CD4-positive, alpha-beta T cell treated with Interleukin-2 at 100 ng/mL for 4 hours (primary cell): ENCODE measurements around the gene CHMP3.
"Not testable (repeated sequence)": the region's sequence is repeated elsewhere in the genome, so short reads cannot be mapped to it uniquely, and the experiment has no call there.

Experiments used
- DNase-seq: peaks from one replicate; pipeline ENCODE4 v3.0.0-alpha.2; 2020; ENCODE audit warnings: low spot score

Gene CHMP3

DNA sequence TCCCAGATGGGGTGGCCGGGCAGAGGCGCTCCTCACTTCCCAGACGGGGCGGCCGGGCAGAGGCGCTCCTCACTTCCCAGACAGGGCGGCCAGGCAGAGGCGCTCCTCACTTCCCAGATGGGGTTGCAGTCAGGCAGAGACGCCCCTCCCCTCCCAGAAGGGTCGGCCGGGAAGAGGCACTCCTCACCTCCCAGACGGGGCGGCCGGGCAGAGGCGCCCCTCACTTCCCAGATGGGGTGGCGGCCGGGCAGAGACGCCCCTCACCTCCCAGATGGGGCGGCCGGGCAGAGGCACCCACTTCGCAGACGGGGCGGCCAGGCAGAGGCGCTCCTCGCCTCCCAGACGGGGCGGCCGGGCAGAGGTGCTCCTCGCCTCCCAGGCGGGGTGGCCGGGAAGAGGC, 13.8 kb downstream of the CHMP3 start:
- DNase-seq = not testable (repeated sequence)

DNA sequence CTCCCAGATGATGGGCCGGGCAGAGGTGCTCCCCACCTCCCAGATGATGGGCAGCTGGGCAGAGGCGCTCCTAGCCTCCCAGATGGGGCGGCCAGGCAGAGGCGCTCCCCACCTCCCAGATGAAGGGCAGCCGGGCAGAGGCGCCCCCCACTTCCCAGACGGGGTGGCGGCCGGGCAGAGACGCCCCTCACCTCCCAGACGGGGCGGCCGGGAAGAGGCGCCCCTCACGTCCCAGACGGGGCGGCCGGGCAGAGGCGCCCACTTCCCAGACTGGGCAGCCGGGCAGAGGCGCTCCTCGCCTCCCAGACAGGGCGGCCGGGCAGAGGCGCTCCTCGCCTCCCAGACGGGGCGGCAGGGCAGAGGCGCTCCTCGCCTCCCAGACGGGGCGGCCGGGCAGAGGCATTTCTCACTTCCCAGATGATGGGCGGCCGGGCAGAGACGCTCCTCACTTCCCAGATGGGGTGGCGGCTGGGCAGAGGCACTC, 14.3 kb downstream of the CHMP3 start:
- DNase-seq = not testable (repeated sequence)

DNA sequence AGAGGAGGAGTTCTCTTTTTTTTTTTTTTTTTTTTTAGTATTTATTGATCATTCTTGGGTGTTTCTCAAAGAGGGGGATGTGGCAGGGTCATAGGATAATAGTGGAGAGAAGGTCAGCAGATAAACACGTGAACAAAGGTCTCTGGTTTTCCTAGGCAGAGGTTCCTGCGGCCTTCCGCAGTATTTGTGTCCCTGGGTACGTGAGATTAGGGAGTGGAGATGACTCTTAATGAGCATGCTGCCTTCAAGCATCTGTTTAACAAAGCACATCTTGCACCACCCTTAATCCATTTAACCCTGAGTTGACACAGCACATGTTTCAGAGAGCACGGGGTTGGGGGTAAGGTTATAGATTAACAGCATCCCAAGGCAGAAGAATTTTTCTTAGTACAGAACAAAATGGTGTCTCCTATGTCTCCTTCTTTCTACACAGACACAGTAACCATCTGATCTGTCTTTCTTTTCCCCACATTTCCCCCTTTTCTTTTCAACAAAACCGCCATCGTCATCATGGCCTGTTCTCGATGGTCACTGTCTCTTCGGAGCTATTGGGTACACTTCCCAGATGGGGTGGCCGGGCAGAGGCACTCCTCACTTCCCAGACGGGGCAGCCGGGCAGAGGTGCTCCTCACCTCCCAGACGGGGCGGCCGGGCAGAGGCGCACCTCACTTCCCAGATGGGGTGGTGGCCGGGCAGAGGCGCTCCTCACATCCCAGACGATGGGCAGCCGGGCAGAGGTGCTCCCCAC, 14.9 kb downstream of the CHMP3 start:
- not testable (repeated sequence) for DNase-seq

DNA sequence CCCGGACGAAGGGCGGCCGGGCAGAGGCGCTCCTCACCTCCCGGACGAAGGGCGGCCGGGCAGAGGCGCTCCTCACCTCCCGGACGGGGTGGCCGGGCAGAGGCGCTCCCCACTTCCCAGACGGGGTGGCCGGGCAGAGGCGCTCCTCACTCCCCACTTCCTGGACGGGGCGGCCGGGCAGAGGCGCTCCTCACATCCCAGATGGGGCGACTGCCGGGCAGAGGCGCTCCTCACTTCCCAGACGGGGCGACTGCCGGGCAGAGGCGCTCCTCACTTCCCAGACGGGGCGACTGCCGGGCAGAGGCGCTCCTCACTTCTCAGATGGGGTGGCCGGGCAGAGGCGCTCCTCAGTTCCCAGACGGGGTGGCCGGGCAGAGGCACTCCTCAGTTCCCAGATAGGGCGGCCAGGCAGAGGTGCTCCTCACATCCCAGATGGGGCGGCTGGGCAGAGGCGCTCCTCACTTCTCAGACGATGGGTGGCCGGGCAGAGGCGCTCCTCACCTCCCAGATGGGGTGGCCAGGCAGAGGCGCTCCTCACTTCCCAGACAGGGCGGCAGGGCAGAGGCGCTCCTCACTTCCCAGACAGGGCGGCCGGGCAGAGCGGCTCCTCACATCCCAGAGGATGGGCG, 17.8 kb downstream of the CHMP3 start:
- DNase-seq = not testable (repeated sequence)

DNA sequence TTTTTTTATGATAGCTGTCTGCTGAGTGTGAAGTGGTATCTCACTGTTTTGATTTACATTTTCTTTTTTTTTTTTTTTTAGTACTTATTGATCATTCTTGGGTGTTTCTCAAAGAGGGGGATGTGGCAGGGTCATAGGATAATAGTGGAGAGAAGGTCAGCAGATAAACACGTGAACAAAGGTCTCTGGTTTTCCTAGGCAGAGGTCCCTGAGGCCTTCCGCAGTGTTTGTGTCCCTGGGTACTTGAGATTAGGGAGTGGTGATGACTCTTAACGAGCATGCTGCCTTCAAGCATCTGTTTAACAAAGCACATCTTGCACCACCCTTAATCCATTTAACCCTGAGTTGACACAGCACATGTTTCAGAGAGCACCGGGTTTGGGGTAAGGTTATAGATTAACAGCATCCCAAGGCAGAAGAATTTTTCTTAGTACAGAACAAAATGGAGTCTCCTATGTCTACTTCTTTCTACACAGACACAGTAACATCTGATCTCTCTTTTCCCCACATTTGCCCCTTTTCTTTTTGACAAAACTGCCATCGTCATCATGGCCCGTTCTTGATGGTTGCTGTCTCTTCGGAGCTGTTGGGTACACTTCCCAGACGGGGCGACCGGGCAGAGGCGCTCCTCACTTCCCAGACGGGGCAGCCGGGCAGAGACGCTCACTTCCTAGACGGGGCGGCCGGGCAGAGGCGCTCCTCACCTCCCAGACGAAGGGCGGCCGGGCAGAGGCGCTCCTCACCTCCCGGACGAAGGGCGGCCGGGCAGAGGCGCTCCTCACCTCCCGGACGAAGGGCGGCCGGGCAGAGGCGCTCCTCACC, 18.8 kb downstream of the CHMP3 start:
- not testable (repeated sequence) for DNase-seq

DNA sequence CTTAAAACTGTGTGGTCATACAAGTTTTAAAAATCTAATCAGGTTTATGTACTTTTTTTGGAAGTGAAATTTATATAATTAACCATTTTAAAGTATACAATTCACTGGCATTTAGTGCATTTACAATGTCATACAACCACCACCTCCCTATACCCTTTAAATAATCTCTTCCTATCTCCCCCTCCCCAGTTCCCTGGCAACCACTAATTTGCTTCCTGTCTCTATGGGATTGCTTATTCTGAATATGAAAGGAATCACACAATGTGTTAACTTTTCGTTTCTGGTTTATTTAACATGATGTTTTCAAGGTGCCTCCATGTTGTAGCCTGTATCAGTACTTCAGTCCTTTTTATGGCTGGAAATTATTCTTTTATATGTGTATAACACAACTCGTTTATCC, 19.4 kb downstream of the CHMP3 start:
- no peak for DNase-seq

DNA sequence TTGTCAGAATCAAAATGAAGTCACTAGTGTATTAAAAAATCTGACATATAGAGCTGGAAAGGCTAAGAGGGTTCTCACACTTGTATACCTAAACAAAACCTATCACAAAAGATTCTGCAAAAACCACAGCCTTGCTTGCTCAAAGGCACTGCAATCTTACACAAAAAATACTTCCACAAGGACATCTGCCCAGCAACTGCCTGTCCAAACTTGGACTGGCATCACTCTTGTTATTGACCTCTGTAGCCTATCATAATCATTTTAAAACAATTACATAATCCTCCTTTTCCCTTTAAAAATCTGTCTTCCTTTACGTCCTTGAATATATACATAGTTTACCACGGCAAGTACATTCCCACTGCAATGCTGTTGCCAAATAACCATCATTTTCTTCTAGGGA, 19.9 kb downstream of the CHMP3 start:
- DNase-seq = no peak

DNA sequence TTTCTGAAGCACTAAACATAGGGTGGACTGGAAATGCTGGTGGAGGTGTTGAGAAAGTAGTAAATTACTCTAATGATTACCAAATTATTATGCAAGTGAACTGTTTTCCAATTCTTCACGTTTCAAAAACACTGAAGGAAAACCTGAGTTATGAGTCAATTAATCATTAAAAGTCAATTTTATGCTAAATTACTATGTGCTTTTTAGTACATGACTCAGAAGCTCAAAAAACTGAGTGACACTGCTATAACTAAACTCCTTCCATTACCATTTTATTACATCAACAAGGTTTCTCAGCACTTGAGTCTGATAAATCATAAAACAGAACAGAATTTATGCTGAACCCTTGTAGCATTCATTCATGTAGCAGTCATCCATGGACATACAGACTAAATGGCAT, 20.4 kb downstream of the CHMP3 start:
- no peak for DNase-seq

DNA sequence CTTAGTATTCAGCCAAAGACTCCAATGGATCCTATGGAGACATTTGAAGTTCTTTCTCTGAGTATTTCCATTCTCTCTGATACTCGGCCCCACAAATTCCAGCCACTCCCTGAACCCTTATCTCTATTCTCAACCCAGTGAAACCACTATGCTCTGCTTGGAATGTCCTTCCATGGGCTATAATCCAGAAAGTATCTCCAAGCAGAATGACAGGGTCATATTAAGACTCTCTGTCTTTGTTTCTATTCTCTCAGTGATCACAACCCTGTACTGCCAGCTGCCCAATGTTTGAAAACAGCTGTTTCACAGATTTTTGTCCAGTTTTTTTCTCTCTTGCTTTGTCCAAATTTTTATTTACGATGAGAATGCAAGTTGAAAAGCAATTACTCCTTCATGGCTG, 21.9 kb downstream of the CHMP3 start:
- DNase-seq = no peak

DNA sequence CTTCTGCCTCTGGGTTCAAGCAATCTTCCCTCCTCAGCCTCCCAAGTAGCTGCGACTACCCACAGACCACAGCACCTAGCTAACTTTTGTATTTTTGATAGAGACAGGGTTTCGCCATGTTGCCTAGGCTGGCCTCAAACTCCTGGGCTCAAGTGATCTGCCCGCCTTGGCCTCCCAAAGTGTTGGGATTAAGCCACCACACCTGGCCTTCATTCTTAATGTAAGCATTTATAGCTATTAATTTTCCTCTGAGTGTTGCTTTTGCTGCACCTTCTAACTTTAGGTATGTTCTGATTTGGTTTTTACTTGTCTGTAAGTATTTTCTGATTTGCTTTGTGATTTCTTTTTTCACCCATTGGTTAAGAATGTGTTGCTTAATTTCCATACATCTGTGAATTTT, 29.7 kb downstream of the CHMP3 start:
- no peak for DNase-seq

DNA sequence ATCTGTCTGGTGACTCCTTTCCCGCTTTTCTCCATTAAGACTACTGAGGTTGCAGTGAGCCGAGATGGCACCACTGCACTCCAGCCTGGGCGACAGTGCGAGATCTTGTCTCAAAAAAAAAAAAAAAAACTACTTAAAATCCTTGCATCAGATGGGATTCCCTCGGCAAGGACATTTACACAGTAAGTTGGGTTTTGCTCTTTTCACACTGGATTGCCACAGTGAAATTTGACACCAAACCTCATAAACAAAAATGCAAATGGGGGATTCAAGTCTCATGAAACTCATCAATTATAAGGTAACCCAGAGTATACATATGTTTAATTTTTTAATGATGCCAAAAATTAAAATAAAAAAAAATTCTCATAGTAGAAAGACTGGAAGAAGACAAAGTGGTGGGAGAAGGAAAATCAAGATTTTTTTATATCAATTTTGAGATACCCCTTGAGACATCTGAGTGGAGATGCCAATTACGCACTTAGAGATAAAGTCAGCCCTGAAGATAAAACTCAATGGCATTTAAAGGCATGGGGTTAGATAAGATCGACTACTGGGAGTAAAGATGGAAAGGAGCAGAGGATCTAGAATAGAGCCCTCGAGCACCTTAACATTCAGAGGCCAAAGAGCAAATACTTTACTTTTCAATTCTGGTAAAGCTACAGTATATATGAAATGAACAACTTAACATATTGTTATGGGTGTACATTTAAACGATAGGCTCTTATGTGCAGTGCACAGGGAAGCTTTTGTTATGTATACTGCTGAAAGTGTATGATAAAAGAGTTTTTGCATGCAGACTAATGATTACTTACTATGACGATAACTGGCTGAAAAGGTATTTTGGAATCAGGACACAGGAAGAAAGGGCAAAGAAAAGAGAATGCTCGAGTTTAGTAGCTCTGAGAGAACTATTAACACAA, 37.6 kb downstream of the CHMP3 start:
- DNase-seq = no peak

DNA sequence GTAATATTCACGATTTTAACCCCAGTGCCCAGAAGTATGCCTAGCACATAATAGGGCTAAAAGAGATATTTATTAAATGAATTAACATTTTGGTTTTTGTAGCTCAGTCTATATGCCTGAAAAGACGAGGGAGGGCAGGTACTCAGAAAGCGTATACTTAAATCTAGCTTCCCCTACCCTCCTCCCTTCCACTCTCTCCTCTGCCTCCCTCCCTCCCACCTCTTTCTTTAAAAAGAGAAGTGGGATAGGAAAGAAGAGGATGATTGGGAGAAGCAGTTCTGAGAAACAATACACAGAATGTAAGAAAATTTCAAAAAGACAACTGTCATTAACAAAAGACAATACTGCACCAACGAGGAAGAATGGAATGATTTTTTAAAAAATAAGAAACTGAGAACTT, 39.8 kb downstream of the CHMP3 start:
- DNase-seq = no peak

DNA sequence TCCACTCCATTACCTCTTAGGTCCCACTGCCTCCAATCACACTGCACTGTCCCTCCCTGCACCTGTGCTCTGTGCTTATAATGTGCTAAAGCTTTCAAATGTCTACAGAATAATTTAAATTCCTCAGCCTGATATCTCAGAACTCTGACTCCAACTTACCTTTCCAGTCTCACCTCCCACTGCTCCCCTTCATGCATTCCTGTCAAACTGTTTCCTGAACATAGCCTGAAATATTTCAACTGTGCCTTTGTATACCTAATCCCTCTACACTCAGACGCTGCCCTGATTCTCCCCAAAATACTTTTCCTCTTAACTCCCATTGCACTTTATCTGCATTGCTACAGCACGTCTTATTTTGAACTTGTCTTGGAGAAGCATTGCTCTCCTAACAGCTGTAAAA, 40.5 kb downstream of the CHMP3 start:
- no peak for DNase-seq

DNA sequence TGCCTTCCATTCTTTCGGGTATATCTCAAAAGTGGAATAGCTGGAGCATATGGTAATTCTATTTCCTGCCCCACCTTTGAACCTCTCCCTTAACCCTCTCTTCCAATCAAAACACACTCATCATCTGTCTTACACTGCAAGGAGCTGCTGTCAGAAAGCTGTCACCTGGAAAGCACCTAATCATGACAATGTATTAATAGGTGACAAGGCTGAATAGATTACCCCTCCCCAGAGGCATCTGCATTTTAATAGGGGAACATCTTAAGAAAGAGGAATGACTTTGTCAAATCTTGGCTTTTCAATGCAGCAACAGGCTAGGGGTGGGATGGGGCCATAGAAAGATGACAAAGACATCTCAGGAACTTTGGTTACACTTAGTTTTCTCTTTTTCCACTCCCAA, 41.3 kb downstream of the CHMP3 start:
- DNase-seq = no peak

DNA sequence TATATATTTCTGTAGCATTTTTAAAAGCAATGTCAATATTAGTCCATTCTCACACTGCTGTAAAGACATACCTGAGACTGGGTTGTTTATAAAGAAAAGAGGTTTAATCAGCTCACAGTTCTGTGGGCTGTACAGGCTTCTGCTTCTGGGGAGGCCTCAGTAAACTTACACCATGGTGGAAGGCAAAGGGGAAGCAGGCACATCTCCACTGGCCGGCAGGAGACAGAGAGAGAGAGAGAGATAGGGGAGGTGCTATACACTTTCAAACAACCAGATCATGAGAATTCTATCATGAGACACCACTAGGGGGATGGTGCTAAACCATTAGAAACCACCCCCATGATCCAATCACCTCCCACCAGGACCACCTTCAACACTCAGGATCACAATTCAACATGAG, 43.1 kb downstream of the CHMP3 start:
- no peak for DNase-seq

DNA sequence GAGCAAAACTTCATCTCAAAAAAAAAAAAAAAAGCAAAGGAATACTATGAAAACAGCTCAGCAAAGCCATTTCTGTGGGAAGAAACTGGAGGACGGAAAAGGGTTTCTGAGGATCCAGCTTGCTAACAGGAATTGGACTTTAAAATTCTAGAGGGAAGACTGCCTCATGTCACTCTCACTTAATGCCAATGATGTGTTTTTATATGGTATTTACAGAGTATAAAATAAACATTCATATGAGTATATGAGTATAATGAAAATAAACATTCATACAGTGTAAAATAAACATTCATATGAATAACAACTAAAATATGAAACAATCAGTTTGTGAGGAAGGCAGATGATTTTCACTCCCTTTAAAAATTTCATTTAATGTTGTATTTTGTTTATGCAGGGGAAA, 43.9 kb downstream of the CHMP3 start:
- DNase-seq = no peak

DNA sequence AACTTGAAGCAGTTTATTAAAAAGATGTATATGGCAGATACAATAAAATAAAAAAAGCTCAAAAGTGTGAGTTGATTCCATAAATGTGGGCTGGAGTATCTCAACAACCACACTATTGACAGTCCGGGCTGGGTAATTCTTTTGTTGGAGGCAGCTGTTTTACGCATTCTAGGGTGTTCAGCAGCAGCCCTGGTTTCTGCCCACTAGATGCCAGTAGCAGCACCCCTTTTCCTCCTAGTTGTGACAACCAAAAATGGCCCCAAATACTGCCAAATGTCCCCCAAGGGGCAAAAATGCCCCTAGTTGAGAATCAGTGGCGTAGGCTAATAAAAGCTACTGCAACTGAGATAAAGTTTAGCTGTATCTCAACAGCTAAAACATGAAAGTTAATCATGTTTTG, 44.8 kb downstream of the CHMP3 start:
- peak; percentile 37 for DNase-seq

DNA sequence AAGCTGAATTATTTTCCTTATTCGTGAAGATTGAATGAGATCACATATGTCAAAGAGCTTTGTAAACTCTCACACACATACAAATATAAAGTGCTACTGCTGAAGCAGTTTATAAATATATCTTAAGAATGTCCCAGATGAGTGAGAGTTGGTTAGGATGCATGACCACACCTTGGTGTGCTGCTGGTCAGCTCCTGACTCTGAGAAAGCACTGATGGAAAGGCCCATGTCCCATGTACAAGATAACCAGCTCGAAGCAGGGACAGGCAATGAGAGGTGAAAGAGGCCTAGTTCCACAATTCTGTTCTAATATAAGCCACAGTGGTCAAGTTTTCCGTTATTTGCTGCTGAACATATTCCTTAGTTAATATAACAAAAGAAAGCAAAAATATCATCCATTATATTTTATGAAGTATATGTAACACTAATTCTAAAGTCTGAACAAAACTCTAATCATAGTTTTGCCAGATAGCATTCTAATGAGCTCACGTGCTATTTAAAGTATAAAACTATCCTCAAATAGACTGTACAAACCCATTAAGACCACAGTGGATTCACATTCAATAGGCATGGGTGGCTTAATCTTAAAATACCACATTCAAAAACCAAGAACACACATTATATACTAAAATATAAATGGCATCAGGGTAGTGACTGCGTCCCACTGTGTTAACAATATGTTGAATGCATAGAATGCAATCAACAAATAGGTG, 49.1 kb downstream of the CHMP3 start:
- no peak for DNase-seq

DNA sequence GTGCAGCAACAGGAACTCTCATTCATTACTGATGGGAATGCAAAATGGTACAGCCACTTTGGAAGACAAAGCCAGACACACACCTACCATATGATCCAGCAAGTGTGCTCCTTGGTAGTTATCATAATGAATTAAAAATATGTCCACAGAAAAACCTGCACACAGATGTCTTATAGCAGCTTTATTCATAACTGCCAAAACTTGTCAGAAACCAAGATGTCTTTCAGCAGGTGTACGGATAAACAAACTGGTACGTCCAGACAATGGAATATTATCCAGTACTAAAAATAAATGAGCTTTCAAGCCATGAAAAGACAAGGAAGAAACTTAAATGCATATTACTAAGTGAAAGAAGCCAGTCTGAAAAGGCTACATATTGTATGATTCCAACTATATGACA, 50.4 kb downstream of the CHMP3 start:
- no peak for DNase-seq

DNA sequence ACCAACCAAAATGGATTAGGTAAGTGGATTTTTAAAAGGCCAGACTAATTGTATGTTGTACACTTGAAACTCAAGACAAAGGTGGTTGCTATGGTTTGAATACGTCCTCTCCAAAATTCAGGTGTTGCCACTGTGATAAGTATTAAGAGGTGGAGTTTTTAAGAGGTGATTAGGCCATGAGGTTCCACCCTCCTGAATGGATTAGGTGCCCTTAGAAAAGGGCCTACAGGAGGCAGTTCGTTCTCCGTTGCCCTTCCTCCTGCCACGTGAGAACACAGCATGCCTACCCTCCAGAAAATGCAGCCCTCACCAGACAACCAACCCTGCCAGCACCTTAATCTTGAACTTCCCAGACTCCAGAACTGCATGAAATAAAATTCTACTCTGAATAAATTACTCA, 51.2 kb downstream of the CHMP3 start:
- no peak for DNase-seq

DNA sequence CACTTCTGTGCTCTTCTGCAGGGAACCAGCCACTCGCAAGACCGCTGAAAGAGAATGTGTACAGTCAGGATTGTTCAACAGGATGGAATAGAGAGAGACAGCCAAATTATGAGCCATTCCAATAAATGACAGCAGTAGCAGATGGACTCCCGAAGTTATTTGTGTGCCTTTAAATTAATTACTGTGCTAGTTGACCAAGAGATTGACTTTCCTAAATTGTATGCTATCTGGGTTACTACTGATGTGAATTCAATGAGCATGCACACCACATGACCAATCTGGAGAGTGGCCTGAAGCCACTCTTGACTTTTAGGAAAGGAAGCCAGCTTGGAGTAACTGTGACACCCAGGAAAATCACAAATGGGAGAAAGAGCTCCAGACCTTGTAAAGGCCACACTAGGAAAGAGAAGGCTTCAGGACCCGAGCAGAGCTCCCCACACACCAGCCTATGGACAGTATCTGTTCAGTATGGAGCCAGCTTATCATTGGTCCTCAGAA, 52.8 kb downstream of the CHMP3 start:
- DNase-seq = no peak
